GM21619 (cell line): ENCODE data around the gene DRAP1.

Experiments
- ATAC-seq: cut with Tn5 transposase; IDR thresholded peaks from one replicate; pipeline ENCODE4 v1.9.1; 2021; ENCODE audit not compliant: unreplicated experiment

The DRAP1 gene, protein sequence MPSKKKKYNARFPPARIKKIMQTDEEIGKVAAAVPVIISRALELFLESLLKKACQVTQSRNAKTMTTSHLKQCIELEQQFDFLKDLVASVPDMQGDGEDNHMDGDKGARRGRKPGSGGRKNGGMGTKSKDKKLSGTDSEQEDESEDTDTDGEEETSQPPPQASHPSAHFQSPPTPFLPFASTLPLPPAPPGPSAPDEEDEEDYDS

DNA sequence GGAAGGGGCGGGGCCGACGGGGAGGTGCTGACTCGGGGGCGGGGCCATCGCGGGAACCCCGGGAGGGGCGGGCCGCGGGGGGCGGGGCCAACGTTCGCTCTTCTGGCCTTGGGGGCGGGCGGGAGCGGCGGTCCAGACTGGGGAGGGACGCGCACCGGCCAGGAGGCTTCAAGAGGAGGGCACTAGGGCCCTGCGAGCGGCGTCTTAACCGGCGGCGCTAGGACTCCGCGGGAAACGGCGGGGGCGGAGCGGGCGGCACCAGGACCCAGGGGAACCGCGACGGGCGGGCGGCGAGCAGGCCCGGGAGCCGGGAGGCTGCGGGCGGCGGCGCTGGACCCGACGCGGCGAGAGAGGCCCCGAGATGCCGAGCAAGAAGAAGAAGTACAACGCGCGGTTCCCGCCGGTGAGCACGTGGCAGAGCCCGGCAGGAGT lies at the start of gene DRAP1:
Gene DRAP1 (plus strand): TSS at position 286 of the 432 bp plus-strand sequence. CDS start 76 bp downstream, at position 362.
- peak; percentile 78 for ATAC-seq

DNA sequence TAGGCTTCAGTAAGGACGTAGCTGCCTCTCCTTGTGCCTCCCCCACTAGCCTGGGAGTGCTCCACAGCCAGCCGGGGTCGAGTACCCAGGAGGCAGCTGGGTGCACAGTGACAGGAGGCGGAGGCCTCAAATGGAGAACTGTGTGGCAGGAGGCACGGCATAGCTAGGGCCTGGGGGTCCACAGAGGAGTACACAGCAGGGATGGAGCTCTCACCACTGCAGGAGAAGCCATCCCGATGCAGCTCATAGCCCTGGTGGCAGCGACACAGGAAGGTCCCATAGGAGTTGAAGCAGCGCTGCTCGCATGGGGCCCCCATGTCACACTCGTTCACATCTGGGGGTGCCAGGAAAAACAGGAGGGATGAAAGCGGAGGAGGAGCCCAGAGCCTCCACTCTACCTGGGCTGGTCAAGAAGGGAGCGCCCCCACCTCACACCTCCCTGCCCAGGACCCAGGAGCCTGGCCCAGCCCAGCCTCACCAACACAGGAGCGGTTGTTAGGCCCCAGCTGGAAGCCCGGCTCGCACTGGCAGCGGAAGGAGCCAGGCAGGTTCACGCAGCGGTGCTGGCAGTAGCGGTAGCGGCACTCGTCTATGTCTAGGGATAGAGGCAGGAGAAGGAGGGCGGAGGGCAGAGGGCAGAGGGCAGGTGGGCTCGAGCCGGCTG lies 49.5 kb upstream of the DRAP1 start:
- no peak for ATAC-seq

DNA sequence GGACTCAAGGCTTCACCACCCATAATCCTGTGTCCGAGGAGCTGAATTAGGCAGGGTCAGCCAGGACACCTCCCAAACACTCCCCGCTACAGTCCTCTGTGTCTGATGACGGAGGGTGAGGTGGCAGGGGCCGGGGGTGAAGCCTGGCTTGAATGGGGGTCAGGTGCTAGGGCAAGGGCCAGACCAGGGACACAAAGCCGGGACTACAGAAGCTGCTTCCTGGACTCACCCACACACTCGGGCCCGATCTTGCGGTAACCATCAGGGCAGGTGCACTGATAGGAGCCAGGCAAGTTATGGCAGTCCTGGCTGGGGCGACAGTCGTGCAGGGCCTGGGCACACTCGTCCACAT lies 48.9 kb upstream of the DRAP1 start:
- ATAC-seq, result no peak

DNA sequence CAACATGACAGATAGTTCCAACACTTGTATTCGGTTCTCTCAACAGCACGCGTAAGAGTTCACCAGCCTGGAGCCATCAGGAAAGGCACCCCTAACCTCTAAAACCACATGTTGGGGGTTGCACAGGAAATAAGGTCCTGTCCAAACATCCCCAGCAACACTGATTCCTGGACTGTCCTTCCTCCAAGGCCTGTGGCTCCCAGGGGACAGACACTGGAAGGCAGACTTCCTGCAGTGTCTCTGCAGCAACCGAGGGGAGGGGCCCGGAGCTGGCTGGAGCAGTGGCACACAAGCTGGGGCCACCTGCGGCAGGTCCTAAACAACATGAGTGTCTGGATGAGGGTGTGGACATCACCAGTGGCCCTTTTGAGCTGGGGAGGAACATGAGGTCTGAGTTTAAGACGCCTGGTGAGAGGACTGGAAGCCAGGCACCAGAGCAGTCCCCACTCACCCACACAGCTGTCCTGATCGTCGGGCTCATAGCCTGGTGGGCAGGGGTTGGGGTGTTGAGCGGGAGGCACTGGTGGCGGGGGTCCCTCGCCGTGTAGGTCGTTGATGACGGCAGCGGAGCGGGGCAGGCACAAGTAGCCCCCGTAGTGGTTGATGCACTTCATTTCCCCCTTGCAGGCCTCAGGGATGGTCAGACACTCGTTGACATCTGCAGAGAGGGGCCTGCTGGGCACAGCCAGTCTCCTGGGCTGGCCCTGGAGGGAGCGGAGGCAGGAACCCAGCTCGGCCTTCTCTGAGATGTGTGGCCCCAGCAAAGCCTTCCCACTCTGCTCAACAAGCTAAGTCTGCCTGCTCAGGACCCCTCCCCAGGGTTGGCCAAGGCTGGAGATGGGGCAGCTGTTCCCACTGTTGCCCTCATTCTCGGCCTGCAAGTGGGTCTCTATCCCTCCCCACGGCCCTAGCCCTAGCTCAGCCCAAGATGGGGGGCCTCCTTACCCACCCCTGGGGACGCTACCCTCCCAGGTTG lies 48.2 kb upstream of the DRAP1 start:
- ATAC-seq, result no peak

DNA sequence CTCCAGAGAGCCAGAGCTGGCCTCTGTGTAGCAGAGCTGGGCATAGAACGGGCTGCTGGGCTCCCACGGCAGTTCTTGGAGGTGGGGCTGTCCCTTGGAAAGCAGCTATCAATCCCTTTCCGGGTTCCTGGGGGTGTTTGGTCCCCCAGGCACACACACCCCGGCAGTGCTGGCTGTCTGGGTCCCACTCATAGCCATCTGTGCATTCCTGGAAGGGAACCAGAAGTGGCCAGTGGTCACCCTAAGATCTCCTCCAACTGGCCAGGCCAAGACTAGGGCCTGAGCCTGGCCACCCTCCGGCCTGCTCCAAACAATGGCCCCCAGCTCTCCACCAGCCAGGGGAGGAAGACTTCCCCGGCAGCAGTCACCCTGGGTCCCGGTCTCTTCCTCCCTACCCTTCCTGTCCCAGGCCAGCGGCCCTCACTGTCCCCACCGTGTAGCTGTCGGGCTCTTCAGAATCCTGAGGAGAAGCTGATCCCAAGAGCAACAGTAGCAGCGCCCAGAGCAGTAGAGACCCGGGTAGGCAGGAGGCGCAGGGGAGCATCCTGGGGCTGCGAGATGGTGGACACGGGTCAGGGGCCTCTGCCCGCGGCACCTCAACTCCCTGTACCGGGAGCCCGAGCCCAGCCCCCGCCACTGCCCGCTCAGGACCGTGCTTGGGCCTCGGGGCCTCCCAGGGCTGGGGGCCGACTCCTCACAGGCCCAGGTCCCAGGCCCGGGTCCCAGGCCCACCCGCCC lies 47.2 kb upstream of the DRAP1 start:
- ATAC-seq, result no peak

DNA sequence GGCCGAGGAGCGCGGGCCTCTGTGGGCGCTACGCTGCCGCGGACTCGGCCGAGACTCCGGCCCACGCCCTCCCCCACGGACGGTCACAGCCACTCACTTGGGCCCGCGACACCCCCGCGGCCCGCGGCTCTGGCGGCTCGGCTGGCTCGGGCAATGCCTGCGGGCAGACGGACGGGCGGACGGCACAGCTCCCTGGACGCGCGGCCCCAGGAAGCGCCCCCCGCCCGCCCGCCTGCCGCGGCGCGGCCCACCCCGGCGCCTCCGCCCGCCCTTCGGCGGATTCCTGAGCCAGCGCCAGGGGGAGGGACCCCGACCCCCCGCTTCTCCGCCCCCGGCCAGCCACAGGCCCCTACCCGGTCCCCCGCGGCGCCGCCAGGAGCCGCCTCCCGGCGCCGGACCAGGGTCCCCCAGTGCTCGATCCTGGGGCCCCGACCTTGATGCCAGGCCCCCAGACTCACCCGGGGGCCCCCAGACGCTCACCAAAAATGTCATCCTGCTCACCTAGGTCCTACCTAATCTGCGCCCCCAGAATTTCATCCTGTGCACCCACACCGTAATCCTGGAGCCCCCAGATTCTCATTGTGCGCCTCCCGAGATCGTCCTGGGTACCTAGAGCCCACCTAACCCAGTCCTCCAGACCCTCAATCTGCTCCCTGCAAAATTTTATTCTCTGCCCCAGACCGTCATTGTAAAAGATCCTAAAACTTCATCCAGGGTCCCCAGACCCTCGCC lies 46.5 kb upstream of the DRAP1 start, which contains the start of gene EFEMP2:
Gene EFEMP2 (minus strand): TSS at position 215 of the 732 bp plus-strand sequence. CDS start 446 bp downstream, outside the sequence.
- no peak for ATAC-seq

DNA sequence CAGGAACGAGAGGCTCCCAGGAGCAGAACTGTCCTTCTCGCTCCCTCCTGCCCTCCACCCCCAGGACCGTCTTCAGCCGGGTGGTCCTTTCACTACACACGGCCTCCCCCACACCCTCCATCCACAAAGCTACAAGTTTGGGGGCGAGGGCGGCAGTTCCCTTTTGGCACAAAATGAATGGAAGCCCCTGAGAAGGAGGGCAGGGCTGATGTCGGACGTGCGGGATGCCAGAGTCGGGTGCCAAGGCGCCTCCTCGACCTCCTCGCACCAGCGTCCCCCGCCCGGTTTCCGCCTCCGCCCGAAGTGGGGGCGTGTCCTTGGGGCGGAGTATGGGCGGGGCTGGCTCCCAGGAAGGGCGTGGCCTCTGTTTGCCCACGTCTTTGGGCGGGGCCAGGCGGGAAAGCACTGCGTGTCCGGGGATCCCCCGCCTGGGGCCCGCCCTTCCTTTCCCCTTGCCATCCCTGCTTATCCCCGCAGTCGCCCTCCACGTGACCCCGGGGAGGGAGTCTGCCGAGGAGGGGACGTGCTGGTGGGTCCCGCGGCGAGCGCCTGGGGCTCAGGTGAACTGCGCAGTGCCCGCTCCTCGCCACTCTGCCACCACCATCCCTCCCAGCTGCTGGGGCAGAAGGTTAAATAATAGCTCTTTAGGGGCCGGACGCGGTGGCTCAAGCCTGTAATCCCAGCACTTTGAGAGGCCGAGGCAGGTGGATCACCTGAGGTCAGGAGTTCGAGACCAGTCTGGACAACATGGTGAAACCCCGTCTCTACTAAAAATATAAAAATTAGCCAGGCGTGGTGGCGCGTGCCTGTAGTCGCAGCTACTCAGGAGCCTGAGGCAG lies 45.7 kb upstream of the DRAP1 start:
- peak; percentile 68 for ATAC-seq

DNA sequence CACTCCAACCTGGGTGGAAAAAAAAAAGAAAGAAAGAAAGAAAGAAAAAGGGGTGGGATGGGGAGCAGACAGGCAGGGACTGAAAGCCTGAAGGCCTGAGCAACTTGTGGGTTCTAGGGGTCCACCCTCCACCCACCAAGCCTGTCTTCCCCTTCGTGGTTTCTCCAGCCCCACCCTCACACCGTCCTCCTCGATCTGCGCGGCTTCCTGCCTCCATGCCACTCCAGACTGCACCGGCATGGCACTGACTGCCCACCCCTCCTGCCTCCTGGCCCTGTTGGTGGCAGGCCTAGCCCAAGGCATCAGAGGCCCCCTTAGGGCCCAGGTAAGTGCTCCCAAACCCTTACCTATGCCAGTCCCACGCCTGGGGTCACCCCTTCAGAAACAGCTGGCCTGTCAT lies 39.6 kb upstream of the DRAP1 start, which contains the start of gene CTSW:
Gene CTSW (plus strand): TSS at position 221 of the 400 bp plus-strand sequence. CDS start 18 bp downstream, at position 239.
- no peak for ATAC-seq

DNA sequence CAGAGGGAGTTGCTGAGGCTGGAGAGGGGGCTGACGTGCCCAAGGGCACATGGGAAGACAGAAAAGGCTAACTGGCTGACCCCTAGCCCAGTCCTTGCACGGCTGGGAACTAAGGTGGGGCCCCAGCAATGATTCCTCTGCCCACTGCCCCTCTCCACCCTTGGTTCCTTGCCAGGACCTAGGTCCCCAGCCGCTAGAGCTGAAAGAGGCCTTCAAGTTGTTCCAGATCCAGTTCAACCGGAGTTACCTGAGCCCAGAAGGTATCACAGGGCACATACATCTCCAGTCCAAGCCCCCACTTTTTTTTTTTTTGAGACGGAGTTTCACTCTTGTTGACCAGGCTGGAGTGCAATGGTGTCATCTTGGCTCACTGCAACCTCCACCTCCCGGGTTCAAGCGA lies 39.2 kb upstream of the DRAP1 start:
- ATAC-seq, result no peak

DNA sequence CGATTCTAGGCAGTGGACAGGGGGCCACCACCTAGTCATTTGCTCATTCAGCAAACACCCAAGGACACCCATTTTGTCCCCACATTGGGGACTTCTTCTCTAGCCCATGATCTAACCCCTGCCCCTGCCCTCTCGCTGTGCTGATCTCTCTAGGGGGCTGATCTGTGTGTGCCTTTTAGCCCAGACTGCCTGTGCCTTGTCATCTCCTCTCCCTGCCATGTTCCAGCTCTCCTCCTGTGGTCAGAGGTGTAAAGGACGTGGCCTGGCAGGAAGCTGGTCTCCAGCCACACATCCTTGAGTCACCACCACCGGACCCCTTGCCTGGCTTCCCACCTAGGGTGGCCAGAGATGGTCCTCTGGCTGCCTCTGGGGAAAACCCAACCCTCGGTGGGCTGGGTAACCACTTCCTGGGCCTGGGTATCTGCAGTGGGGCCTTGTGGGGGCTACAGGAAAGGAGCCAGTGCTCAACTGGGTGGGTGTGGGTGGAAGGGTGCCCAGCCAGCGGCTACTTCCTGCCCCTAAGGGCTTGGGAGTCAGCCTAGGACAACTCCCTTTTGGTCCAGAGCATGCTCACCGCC lies 38.3 kb upstream of the DRAP1 start:
- ATAC-seq, result no peak

DNA sequence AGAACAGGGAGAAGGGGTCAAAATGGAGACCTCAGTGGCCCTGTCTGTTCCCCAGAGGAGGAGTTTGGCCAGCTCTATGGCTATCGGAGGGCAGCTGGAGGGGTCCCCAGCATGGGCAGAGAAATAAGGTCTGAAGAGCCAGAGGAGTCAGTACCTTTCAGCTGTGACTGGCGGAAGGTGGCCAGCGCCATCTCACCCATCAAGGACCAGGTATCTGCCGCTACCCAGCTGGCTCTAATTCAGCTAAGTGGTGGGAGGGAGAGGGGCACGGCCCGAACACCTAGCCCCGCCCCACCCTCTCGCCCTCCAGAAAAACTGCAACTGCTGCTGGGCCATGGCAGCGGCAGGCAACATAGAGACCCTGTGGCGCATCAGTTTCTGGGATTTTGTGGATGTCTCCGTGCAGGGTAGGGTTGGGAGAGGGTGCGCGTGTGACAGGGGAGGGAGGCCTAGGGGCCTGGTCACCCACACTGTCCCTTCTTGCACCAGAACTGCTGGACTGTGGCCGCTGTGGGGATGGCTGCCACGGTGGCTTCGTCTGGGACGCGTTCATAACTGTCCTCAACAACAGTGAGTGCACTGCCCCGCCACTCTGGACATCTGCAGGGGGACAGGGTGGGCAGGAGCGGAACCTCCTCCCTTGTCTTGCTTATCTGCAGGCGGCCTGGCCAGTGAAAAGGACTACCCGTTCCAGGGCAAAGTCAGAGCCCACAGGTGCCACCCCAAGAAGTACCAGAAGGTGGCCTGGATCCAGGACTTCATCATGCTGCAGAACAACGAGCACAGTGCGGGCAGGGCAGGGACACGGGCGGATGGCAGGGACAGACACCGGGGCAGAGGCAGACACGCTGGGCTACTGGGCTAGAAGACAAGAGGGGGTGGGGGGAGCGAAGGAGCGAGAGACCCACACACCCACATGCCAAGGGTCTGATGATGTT lies 36.8 kb upstream of the DRAP1 start:
- no peak for ATAC-seq

DNA sequence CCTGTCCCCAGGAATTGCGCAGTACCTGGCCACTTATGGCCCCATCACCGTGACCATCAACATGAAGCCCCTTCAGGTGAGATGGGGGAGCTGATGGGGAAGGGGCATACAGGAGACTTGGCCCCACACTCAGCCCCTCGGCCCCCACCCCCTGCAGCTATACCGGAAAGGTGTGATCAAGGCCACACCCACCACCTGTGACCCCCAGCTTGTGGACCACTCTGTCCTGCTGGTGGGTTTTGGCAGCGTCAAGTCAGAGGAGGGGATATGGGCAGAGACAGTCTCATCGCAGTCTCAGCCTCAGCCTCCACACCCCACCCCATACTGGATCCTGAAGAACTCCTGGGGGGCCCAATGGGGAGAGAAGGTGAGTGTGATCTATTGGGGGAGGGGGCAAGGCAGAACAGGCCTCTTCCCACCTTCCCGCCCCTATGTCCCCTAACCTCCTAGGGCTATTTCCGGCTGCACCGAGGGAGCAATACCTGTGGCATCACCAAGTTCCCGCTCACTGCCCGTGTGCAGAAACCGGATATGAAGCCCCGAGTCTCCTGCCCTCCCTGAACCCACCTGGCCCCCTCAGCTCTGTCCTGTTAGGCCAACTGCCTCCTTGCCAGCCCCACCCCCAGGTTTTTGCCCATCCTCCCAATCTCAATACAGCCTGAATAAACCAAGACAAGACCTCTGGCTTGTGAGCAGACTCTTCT lies 36.0 kb upstream of the DRAP1 start:
- no peak for ATAC-seq

DNA sequence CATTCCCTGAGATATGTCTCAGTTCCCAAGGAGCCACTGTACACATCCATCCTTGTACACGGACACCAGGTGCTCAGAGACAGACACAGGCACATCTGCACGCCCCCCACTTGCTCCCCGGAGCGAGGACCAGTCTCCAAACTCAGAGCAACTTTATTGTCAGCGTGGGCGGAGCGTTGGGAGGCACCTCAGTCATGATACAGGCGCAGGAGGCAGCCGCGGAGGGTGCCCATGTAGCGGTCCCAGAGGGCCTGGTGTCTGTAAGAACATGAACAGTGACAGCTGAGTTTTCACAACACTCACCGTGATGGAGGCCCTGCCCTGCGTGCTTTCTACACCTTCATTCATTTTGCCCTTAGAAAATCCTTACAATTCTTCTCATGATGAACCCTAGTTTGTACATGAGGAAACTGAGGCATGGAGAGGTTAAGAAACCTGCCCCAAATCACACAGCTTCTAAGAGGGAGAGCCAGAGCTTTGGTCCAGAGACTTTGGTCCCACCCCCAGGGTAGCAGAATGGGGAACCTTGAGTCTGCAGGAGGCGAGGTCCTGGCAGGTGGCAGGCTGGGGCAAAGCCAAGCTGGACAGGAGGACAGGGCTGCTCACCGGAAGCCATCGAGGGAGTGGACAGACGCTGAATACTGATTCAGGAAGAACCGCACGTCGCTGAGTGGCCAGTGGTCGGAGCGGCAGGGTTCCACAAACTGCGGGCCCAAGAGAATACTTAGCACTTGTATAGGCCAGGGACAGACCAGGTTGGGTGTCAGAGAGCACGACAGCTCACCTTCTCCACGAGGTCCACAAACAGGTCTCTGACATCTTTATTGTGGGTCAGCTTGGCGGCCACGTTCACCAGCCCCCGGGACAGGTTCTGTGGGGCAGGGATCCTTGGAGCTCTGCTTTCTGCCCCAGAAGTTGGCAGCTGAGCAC lies 35.2 kb upstream of the DRAP1 start:
- no peak for ATAC-seq

DNA sequence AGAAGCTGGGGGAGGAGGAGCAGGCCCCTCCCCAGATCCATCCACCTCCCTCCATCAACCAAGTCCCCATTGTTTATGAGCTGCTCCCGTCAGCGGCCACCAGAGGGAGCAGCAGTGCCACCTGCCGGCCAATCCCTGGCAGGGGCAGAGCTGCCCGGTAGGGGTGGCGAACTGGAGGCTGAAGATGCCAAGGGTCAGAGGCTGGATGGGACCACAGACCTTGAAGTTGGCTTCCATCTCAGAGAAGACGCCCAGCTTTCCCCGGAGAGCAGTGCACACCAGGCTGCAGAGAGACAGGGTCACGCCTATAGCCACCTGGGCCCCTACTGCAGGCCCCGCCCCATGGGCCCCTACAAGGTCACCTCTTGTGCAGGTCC lies 34.5 kb upstream of the DRAP1 start:
- no peak for ATAC-seq

DNA sequence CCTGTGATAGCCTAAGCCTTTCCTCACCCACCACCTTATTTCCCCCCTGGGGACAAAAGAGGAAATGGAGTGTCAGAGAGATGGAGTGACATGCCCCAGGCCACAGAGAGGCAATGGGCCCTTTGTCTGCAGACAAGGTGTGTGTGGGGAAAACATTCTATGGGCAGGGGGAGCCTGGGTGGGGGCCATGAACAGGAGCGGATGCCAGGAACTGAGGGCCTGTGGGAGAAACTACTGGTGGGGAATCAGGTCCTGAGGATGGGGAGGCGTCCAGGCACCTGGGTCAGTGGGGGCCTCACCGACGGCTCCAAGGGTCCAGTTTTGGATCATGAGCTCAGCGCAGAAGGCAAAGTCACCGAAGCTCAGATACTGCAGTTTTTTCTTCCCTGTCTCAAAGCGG lies 34.0 kb upstream of the DRAP1 start:
- ATAC-seq, result no peak
